NCI-H82 treated with DMSO at 0.1 percent for 48 hours (cell line): ENCODE data around the gene ECEL1.

ENCODE experiments used
- DNase-seq: peaks from one replicate; lab custom pipeline; 2025; ENCODE audit not compliant: unreplicated experiment; lab: John Stamatoyannopoulos, UW

Gene ECEL1

DNA sequence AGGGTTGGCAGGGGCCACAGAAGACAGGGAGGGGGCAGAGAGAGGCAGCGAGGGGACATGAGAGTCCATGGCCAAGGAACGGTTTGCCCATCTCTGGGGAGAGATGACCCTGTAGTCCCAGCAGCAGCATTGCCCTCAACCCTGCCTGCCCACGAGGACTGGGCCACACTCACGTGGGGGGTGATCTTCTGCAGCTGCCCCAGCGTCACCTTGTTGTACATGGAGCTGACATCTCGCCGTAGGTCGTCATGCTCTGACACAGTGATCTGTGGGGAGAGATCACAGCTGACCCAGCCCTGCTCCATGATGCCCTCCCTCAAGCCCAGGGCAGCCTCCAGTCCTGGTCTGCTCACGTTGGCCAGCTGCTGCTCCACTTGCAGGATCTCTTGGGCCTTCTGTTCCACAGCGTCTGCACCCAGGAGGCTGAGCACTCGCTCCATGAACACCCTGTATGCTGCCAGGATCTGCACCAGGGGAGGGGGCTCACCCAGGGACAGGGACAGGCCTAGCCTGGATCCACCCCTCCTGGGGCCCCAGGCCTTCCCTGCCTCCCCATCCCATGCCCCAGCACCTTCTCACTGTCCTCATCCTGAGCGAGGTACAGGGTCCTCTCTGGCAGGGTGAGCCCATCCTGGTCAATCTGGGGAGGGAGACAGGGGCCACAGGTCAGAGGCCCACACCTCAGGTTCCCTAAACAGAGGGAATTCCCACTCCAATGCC, 2.8 kb downstream of the ECEL1 start:
- DNase-seq = no peak

DNA sequence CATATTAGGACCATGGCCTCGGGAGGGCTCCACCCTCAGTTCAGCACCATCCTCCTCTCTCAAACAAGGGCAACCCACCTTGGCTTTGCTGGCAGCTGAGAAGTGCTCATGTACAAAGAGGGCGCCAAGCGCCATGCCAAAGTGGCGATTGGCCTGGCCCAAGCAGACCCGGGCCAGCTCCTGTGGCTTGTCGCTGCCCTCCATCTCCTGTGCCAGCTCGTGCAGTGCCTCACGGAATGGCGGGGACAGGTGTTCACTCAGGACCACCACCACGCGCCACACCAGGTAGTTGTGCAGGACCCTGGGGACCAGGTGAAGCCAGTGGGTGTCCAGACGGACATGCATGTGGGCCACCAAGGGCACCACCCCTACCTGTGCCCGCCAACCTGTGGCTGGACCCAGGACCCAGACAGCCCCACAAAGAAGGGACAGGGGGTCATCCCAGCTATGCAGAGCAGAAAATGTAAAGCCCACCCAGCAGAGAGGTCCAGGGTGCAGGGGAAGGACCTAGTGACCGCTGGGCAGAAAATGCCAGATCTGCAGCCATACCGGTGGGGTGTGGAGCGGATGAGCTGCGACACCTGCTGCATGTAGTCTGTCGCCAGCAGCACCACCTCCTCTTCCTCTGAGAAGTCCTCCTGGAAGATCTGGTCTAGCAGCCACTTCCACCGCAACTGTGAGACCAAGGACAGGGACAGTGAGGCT, 3.6 kb downstream of the ECEL1 start:
- DNase-seq = no peak

DNA sequence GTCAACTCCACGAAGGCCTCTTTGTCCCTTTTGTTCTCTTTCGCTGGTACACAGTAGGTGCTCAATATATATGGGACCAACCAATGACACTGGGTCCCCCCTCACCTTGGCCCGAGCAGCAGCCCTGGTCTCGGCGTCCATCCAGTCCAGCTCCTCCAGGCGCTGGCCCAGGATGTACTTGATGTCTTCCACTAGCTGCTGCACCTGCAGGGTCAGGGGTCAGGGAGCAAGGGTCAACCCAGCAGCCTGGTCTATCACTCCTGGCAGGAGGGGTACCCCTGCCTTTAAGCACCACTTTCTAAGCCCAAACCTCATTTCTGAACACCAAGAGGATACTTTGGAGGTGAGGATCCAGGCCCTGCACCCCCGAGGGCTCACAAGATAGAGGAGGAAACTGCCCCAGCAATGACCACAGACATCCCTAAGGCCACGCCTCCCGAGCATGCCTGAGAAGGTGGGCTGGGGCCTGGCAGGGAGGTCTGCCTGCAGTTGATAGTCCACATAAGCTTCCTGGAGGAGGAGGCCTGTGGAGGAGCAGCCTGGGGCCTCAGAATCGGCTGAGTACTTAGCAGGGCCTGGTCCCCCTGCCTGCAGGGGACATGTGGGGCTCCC, 4.2 kb downstream of the ECEL1 start:
- DNase-seq = no peak

DNA sequence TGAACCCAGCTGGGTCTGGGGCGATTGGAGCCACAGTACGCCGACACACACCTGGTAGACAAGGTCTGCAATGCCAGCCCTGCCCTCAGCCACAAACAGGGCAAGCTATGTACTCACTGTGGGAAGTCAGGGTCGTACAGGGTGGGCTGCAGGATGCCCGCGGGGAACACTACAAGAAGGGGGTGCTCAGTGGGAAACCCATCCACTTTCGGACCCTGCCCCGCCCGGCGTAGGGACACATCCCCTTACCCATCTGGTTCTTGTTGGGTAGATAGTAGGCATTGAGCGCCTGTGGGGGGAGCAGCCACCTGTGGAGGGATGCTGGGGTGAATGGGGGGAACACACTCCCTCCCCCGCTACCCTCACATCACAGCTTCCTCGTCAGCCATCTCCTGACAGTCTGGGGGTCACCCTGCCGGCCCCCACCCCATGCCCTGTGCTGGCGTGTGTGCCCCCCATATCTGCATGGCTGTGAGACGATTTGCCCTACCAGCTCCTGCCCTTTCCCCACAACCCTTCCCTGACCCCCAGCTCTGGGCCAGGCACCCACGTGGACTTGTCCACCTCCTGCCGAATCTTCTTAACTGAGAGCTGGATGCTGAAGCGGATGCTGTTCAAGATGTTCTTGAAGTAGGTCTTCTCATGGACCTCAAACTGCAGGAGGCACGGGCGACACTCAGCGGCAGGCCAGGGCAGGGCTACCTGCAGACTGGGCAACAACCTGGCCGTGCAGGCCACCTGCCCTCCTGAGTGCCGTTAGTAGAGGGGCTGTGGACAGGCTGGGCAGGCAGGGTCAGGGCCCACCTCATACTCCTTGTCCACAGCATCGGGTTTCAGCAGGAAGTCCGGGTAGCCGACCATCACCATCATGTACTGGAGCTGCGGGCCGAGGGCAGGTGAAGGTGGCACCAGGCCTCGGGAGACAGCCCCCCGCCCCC, 5.1 kb downstream of the ECEL1 start:
- no peak for DNase-seq

DNA sequence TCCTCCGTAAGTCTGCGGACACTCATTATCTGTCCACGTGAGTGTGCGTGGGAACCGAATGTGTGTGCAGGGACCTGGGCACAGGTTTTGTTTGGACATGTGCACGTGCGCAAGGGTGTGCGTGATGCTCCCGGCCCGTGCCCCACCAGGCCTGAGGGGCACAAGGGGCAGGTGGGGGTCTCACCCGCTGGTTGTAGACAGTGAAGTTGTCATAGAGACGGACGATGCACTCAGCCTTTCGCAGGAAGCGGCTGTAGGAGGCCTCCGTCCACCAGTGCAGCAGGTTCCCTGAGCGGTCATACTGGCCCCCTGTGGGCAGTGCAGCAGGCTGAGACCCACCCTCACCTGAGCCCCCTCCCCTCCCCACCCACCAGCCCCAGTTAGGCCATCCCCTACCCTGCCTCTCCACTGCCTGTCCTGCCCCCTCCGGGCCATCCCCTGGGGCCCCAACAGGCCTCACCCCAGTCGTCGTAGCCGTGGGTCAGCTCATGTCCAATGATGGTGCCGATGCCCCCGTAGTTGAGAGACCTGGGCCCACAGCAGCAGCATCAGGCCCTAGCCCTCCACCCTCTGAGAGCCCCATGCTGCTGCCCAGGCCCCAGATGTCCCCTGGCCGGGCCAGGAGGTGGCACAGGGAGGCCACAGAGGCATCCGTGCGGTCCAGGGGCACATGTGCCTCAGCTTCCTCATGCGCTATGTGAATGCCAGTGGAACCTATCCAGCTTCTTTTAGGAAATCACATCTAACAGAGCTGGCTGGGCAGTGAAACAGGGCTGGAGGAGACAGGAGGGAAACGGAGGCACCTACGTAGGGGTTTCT, 6.1 kb downstream of the ECEL1 start:
- no peak for DNase-seq

DNA sequence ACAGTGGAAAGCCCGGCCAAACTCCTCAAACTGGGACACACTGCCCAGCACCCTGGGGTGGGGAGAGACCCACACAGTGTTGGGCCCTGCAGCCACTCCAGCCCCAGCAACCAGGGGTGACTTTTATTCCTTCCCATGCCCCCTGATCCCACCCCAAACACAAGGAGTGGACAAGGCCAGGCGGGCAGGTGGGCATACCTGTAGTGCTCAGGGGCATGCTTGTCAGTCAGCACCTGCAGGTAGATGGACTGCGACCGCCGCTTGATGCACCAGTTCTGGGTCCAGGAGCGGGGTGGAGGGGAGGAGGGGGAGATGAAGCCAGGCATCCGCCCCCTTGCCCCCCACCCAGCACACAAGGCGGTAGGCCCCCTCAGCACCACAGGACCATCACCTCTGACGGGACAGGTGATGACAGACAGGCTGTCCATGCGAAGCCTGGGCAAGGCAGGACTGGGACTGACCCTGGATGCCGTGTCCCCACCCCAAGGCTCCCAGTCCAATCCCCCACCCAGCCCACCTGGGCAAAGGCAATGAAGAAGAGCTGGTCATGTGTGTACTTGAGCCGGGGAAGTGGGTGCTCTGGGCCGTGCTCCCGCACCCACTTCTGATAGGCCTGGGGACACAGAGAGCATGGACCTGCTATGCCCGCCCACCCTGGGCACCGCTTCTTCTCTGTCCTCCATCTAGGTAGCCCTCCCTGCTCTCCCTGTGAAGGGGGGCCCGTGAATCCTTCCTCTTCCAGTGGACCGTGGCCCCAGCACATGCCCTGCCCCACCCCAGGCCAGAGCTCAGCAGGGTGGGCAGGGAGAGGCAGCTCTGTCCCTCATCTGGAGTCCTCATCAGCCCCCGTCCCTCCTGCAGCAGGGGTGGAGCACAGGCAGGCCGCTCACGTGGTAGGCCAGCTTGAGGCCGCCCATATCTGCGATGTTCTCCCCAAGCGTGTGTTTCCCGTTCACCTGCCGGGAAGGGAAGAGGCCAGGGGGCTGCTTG, 7.1 kb downstream of the ECEL1 start:
- no peak for DNase-seq

DNA sequence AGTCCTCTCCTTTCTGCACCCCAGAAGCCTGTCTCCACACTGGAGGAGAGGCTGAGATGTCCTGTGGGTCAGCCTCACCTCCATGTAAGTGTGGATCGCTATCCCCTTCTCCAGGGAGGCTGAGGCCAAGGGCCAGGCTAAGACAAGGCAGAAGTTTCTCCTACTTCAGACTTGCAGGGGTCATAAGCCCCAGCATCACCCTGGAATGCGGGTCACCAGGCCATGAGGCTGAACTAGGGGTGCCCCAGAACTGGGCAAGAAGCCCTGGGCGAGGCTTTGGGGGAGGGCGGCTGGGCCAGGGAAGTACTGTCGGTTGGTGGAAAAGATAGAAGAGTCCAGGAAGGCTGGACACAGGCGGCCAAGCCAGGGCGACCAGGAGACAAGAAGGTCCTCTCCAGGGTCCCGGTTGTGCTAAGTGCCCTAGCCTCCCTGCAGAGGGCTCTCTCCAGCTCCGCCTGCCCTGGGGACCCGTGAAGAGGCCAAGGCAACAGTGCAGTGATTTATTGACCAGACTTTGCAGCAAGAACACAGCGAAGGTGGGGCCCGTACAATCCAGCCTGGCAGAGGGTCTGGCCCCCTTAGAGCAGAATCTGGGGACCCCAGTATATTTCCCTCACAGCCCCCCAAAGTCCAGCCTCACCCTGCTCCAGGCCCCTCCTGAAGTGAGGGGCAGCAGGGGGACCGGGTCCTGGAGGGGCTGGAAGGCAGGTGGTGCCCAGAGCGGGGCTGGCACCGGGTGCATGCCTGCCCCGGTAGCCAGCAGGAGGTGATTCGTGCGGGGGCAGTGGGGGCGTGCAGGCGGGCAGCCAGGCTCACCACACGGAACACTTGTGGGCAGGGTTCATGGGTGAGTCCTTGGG, 8.1 kb downstream of the ECEL1 start:
- no peak for DNase-seq

DNA sequence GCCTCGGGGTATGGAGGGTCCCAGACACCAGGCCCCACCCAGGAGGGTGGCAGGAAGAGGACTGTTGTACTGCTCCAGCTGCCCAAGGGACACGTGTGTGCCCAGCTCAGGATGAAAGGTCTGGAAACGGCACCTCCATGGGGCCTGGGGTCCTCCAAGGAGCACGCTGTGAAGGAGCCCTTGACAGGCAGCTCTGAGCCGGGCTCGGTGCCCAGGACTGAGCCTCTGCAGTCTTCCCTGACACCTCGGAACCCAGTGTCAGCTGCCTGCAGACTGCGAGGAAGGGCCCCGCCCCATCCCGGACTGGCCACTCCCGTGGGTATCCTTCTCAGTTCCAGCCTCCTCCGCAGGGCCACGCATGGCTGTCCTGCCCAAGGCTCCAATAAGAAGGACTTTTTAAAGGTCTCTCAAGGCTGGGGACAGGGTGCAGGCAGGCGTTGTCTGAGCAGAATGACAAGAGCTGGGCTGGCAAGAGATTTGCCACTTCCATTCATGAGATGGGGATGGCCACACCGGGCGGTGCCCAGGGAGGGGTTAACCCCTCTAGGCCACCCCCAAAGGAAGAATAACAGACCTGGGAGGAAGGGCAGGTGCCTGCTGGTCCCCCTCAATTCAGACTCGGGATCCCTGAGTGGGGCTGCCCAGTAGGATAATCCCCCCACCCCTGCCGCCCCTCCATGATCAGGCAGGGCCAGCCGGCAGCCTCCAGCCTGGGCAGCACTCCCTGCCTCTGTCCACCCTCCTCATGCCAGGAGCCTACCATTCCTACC, 8.9 kb downstream of the ECEL1 start:
- no peak for DNase-seq

DNA sequence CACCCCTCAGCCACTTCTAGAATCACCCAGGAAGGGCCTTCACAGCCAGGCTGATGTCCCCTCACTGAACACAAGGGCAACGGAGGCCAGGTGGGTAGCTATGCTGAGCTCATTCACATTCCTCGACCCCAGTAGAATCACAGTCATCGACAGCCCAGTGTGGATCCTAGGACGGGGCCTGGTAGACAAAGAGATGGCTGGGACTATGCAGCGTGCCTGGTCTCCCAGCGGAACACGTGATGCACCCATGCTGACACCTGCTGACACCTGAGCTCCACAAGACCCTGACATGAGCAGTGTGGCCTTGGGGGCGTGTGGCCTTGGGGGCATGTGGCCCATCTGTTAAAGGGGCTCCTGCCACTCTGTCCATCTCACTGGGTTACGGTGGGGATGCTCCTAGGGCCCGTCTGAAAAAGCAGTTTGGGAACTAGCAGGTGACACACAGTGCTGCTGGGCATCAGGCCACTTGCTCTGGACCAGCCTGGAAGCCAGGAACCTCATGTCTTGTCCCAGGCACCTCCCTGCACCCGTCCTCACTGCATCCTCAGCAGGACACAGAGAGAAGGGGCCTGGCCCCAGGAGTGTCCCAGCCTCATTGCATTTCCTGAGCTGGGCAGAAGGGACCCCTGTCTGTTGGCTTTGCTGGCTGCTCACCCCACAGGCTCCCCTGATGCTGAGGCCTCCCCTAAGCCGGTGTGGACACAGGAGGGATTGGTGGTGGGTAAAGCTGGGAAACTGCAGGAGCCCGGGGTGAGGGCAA, 9.7 kb downstream of the ECEL1 start:
- DNase-seq = no peak

DNA sequence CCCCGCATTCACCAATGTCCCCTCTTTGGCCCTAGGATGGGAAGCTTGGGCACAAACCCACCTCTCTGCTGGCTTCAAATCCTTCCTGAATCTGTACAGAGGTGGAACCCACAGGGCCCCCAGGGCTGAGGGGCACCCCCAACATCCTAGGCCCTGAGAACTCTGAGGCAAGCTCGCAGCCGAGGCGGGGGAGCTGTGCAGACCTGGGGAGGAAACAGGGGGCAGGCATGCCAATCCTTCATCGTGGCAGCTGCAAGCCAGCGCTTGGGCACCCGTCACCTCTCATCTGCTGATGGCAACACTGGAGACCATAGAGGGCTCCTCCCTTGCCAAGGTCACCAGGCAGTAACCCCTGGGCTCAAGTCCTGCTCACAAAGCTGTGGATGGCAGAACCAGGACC, 10.8 kb downstream of the ECEL1 start:
- no peak for DNase-seq

DNA sequence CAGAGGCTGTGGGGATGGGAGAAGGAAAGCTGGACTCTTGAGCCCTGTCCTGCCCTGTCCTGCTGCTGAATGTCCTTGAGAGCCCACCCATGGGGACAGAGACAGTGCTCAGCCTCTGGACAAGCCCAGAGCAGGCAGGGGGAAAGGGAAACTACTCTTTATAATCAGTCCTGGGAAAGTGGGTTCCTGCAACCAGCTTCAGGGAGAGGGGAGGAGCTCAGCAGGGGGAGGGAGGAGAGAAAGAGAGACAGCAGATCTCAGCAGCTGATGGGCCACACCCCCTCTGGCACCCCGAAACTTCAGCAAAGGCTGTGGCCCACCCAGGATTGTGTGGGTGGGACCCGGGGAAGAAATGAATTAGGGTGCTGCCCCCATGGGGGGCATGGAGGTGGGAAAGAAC, 11.6 kb downstream of the ECEL1 start:
- no peak for DNase-seq

DNA sequence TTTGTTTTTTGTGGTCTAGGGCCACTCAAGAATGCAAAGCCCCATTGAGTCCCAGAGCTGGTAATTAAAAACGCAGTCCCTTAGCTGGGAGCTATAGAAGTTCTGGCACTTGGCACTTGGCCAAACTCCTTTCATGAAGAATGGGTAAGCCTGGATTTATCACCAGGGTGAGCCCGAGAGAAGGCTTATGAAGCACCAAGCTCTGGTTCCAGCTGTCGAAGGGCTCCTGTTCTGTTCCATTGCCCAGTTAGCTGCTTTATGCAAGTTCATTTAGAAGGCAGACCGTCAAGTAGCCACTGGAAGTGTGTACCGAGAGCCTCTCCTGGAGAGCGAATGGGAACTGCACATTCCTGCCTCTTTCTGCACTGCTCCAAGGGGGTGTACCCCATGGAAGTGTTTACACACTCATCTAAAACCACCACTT, 14.2 kb downstream of the ECEL1 start:
- DNase-seq = peak; percentile 98

DNA sequence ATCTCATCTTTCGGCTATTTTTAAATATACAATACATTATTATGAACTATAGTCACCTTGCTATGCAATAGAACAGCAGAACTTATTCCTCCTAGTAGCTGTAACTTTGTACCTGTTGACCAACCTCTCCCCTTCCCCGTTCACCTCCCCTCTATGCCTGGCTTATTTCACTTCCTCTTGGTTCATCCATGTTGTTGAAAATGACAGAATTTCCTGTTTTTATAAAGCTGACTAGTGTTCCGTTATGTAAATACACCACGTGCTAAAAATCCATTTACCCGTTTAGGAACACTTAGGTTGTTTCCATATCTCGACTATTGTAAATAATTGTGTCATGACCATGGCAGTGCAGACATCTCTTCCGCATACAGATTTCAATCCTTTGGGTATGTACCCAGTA, 21.4 kb downstream of the ECEL1 start:
- no peak for DNase-seq

DNA sequence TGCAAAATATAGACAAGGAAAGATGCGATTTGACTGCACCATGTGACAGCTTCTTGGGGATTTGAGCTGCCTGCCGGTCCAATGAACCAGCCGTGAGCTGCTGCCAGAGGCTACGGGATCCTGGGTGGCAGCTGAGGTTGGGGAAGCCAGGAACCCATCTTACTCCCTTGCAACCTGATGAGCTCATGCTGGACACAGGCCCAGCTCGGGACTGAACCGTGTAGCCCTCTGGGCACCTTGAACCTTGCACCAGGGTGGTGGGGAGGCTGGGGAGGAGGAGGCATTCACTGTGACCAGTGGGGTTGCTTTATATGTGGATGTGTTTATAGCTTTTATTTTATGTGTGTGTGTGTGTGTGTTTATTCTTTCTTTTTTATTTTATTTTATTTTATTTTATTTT, 22.6 kb downstream of the ECEL1 start:
- DNase-seq = no peak

DNA sequence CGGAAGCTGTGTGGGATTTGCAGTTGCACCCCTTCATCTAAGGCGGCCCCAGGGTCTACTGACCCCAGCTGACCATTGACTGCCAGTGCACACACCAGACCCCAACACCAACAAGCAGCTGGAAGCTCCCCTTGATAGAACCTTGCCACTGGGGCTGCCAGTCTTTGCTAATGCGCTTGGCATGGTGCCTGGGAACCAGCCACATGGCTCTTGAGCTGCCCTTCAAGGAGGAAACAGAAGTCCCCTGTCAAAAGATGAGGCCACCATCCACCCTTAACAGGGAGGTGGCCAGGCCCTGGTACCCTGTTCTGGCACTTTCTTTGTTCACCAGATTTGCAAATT, 23.1 kb downstream of the ECEL1 start:
- no peak for DNase-seq

DNA sequence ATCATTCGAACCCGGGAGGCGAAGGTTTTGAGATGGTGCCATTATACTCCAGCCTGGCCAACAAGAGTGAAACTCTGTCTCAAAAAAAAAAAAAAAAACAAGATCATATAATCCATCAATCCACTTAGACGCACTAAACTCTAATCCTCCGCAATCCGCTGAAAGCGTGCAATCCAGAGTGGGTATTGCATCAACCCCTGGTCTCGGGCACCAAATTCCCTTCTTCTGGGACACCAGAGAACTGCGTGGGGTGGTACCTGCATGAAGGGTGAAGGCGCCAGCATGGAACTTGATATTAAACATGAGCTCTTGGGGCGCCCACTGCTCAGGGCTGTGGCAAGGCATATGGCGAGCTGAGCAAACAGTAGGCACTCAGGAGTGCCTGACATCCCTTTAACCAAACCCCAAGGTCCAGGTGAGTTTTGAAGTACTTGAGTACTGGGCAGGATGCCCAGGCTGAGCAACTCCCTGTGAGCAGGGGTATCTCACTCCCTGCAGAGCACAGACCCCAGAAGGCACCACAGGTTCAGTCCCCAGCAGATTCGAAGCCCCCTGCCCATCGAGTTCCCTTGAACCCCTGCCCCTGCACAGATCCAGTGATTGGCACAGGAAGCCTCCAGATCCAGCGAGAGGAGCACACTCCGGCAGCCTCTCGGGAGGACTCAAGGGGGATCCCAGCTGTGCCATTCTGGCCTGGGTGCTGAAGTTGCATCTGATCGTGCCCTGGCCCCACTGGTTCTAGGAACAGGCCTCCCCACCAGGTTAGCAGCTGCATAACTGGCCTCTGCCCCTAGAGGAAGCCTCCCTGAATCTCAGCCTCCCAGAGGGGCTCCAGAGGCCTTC, 23.7 kb downstream of the ECEL1 start:
- DNase-seq = peak; percentile 90
